ENCODE measurements around the gene CCR5AS.
"Not testable (repeated sequence)": the region's sequence is repeated elsewhere in the genome, so short reads cannot be mapped to it uniquely, and the experiment has no call there.

The CCR5AS gene

GRCh38 chr3:46405301-46406019 is 1.4 kb downstream of the CCR5AS start:
- no peak for DNase-seq (ENCODE audit: low read depth)

DNA sequence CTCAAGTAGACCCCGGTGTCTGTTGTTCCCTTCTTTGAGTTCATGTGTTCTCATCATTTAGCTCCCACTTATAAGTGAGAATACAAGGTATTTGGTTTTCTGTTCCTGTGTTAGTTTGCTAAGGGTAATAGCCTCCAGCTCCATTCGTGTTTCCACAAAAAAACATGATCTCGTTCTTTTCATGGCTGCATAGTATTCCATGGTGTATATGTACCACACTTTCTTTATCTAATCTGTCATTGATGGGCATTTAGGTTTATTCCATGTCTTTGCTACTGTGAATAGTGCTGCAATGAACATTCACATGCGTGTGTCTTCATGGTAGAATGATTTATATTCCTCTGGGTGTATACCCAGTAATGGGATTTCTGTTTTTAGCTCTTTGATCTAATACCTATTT is 4.0 kb downstream of the CCR5AS start:
- DNase-seq (ENCODE audit: low read depth), result not testable (repeated sequence)

GRCh38 chr3:46401579-46401978 is 5.3 kb downstream of the CCR5AS start:
- no peak for DNase-seq (ENCODE audit: low read depth)

GRCh38 chr3:46400846-46401245 is 6.0 kb downstream of the CCR5AS start:
- no peak for DNase-seq (ENCODE audit: low read depth)

- DNase-seq (ENCODE audit: low read depth), result no peak
These were observed 6.7 kb downstream of the CCR5AS start for GRCh38 chr3:46400000-46400734.

DNA sequence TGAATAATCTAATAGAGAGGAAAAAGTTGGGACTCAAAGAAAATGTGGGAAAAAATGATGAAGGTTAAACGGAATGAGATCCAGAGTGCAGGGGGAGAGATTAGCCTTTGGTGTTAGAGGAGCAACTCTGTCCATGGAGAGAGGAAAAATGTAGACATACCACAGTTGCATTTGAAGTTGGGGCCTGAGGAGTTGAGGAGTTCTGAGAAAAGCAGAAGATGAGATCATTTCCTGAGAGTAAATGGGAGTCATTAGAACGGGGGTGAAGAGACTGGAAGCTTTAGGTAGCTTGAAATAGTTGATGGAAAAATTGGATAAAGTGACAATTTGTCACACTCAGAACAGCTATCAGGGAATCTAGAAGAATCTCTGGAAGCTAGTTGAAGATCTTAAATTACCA is 7.3 kb downstream of the CCR5AS start:
- no peak for DNase-seq (ENCODE audit: low read depth)

DNA sequence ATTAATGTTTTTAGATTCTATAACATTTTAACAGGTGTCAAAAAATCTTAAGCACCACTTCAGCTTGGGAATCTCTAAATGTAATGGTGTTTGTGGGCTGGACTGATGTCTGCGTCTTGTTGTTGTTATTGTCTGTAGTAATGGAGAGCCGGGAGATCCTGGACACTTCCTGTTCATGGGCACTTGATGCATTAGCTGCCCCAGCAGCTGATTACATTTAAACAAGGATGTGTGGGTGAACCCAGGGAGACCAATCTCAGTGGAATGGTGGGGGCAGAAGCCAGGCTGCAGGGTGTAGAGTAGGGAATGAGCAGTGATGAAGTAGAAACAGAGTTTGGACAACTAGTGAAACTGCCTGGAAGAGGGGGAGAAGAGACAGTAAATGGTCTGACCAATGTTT is 7.8 kb downstream of the CCR5AS start:
- DNase-seq (ENCODE audit: low read depth), result no peak

DNA sequence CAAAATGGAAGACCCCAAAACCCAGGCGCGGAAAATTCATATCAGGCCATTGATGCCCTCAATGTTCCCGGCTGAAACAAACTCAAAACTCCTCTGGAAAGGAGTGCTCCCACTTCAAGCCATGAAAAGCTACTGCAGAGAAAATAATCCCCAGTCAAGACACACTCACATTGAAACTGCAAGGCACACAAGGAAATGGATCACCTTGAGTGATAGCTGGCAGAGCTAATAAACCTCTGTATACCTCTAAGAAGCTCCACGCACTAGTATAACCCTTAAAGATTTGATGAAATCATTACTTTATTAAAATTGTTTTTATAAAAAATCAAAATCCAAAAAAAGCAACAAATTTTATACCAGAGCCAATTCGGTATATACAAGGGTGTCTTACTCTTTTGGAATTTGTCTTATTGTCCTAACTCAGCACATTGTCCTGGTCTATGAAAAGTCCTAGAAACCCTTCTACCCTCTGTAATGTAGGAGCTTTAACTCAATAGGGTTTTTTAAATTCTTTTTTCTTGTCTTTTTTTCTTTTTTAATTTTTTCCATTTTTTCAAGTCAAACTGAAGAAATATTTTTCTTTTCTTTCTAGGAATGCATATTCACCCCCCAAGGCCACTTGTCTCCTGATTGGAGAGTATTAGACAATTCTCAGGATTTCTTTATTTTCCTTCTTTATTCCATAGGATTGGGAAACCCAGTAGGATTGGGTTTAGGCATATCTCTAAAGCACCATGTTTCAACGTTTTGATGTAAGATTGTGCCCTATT is 8.5 kb downstream of the CCR5AS start:
- DNase-seq (ENCODE audit: low read depth), result no peak

- DNase-seq (ENCODE audit: low read depth), result no peak
These were observed 9.8 kb downstream of the CCR5AS start for GRCh38 chr3:46397111-46397510.

DNA sequence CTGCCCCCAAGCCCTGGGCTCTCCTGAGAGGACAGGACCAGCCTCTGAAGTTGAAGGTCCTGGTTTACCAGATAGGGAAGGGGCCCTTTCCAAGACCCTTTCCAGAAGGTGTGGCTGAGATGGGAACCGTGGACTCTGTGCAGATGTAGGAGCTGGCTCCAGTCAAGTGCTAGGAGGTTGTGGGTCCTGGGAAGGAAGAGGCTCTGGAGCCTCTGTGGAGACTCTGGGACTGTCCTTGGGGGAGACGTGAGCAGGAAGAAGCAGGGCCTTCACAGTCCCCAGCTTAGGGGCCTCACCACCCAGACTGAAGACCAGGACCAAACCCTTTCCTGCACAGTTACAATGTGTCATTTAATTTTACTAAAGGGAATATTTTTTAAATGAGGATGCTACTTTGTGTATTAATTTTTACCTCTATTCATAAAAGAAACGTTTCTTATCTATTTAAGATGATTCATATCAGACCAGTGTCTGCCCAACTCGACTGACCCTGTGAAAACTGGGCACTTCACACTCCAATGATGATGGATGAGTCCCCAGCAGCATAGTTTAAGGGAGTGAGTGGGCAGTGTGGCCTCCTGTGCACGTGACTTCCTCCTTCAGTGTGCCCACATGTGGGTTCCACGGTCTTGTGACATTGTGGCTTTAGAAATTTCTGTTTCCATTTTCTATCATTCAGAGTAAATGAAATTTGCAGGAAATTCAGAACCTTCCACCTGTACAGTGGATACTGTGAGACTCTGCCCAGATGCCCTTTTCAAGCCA is 10.9 kb downstream of the CCR5AS start:
- no peak for DNase-seq (ENCODE audit: low read depth)

DNA sequence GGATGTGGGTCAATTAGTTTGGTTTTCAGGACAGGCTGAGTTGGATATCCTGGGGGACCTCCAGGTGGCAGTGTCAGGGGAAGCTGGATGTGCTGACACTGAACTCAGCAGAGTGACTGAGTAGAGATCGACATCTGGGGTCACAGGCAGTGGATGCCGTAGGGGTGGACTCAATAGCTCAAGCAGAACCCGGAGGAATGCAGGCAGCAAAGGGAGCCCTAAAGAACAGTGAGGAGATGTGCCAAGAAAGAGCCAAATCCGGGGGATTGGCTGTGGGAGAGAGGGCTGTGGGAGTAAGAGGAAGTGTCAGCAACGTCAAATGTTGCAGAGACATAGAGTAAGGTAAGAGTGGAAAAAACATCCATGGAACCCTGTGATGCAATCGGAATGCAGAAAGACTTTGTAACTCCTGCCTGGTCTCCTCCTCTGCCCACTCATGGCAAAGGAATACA is 11.6 kb downstream of the CCR5AS start:
- DNase-seq (ENCODE audit: low read depth), result no peak

GRCh38 chr3:46393554-46394434 is 13.1 kb downstream of the CCR5AS start:
- no peak for DNase-seq (ENCODE audit: low read depth)

DNA sequence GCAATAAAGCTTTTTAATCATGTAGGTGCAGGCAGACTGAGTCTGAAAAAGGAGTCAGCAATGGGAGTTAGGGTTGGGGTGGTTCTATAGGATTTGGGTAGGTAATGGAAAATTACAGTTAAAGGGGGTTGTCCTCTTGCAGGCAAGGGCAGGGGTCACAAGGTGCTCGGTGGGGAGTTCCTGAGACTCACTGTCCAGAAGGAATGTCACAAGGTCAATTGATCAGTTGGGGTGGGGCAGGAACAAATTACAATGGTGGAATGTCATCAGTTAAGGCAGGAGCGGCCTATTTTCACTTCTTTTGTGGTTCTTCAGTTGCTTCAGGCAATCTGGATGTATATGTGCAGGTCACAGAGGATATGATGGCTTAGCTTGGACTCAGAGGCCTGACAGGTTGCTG is 13.9 kb downstream of the CCR5AS start:
- DNase-seq (ENCODE audit: low read depth), result no peak

GRCh38 chr3:46391526-46391925 is 15.3 kb downstream of the CCR5AS start:
- DNase-seq (ENCODE audit: low read depth), result not testable (repeated sequence)

DNA sequence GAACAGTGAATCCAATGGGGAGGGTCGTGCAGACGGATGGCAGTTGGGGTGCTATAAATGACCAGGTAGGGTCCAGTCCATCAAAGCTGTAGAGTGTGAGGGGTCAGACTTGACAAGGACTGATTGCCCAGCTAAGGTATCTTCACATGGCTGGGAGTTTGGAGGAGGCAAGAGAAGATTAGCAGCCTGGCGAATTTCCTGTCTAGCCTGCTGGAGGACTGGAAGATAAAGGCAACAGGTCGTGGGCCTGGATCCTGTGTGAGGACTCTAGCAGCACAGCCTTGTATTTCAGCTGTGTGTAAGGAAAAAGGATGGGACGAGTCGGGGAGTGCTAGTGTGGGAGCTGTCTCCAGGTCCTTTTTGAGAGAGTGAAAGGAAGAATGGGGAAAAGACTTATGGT is 17.6 kb downstream of the CCR5AS start:
- DNase-seq (ENCODE audit: low read depth), result no peak

GRCh38 chr3:46388847-46389246 is 18.0 kb downstream of the CCR5AS start:
- DNase-seq (ENCODE audit: low read depth), result not testable (repeated sequence)

DNA sequence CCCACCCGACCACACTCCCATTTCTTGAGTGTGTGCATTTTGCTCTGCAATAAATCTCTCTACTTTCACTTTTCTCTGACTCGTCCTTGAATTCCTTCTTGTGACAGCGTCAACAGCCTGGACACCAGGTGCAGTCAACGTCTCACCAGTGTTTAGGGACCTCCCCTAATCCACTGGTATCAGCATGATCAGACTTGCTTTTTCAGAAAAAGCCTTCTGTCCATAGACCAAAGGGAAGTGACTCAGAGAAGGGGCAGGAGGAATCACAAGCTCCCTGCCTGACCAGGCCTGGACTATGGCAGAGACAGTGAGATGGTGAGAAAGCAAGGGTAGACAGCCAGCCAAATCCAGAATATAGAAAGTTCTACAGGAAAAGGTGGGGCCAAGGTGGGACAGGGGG is 20.7 kb downstream of the CCR5AS start:
- DNase-seq (ENCODE audit: low read depth), result no peak

GRCh38 chr3:46383951-46384330 is 22.9 kb downstream of the CCR5AS start:
- DNase-seq (ENCODE audit: low read depth), result no peak

DNA sequence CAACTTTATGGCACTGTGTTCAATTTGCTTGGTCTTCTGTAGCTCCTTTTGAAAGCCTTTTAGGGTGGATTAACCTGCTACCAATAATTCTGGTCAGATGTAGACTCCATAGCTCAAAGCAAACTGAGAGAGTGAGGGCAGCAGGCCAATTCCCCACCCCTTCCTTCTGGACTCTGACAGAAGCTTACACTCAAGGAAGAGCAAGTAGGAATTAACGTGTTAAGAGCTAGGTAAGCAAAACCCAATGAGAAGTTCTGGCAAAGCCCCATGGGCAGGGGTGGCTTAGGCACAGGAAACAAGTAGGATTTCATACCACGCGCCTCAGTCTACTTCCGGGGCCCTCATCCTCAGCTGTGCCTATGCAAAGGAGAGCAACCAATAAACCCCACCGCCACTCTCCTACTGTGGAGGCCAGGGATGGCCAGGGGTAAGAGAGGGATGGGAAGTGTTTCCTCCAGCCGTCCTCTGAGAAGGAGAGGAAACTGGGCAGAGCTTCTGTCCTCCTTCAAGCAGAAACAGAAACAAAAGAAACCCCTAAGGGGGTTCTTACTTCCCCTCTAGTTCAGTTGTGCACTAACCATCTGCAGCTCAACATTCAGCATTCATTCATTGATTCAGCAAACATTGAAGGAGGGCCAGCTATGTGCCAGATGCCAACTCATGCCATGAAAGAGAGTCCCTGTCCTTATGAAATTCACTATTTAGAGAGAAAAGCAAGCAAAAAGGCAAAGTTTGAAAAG is 23.5 kb downstream of the CCR5AS start:
- no peak for DNase-seq (ENCODE audit: low read depth)

- DNase-seq (ENCODE audit: low read depth), result no peak
These were observed 25.2 kb downstream of the CCR5AS start for GRCh38 chr3:46381625-46382024.
